B cell (primary cell): Measurements from ENCODE around the gene BMP10. TPM values are rescaled to one million over a fixed set of nuclear protein-coding genes. Genes with fewer than 3 reads are reported as not detected.

Experiments
- ATAC-seq: fragments of 200-7000 bp; cut with Tn5 transposase; one replicate; pipeline ENCODE4 v1.10.0; 2021; ENCODE audit warnings: low read depth, mild to moderate bottlenecking, moderate number of reproducible peaks, moderate library complexity
- CTCF ChIA-PET: fragments of 350-600 bp; sonication (Branson Sonifier 250); formaldehyde crosslinking; loops from one replicate; lab custom pipeline; 2021; ENCODE audit warnings: antibody characterized with exemption, inconsistent platforms; lab: Charles Lee
- POLR2A ChIA-PET: fragments of 350-600 bp; sonication (Branson Sonifier 250); formaldehyde crosslinking; loops from one replicate; lab custom pipeline; 2021; ENCODE audit warnings: antibody characterized with exemption; lab: Charles Lee
- DNase-seq: peaks from one replicate; pipeline ENCODE4 v3.0.0; 2013
- H2AFZ ChIP-seq: 2 replicates; pipeline ENCODE4 v1.6.1; 2012; ENCODE audit warnings: mild to moderate bottlenecking, low read depth, low read length; ENCODE audit not compliant: insufficient read depth, poor library complexity, severe bottlenecking
- H3K27ac ChIP-seq, 2 donors: 1 replicate in 1 of 2; 2 replicates in 1 of 2; pipeline ENCODE4 v1.5.1; 2012 to 2013; ENCODE audit warnings: low read length in 2 of 2, mild to moderate bottlenecking in 2 of 2, moderate library complexity in 1 of 2
- H3K27me3 ChIP-seq, 4 experiments: fragments of 200-600 bp in 1 of 4; sonication (generic) in 1 of 4; replicated peaks in 1 of 4; 1 replicate in 2 of 4; 2 replicates in 2 of 4; pipeline versions ENCODE4 v1.6.1 to v1.7.0; 2013 to 2016; ENCODE audit warnings: low read length in 3 of 4, mild to moderate bottlenecking in 2 of 4, mixed read lengths in 1 of 4, moderate library complexity in 1 of 4; ENCODE audit not compliant: insufficient read depth in 4 of 4, control insufficient read depth in 3 of 4; ENCODE audit errors: control extremely low read depth in 1 of 4
- H3K36me3 ChIP-seq, 2 experiments: replicated peaks in 1 of 2; 1 replicate in 1 of 2; 2 replicates in 1 of 2; pipeline versions ENCODE4 v1.6.1 to v1.7.1; 2013; ENCODE audit warnings: low read length in 1 of 2; ENCODE audit not compliant: insufficient read depth in 2 of 2, control insufficient read depth in 1 of 2; ENCODE audit errors: control extremely low read depth in 1 of 2, extremely low read depth in 1 of 2
- H3K4me1 ChIP-seq, 2 donors: fragments of 200-600 bp in 1 of 2; sonication (generic) in 1 of 2; 1 replicate in 1 of 2; 2 replicates in 1 of 2; pipeline versions ENCODE4 v1.5.1 to v1.6.1; 2013 to 2017; ENCODE audit warnings: low read length in 2 of 2; ENCODE audit not compliant: control insufficient read depth in 2 of 2, insufficient read depth in 2 of 2
- H3K4me2 ChIP-seq: replicated peaks from 2 replicates; pipeline ENCODE3; 2012; ENCODE audit warnings: mild to moderate bottlenecking, low read depth, low read length; ENCODE audit not compliant: poor library complexity, severe bottlenecking
- H3K4me3 ChIP-seq, 5 experiments: fragments of 200-600 bp in 1 of 5; sonication (generic) in 1 of 5; 1 replicate in 3 of 5; 2 replicates in 2 of 5; pipeline versions ENCODE4 v1.5.1 to v1.7.0; 2011 to 2016; ENCODE audit warnings: low read length in 4 of 5, mild to moderate bottlenecking in 4 of 5, low read depth in 2 of 5, control low read depth in 1 of 5, moderate library complexity in 1 of 5; ENCODE audit not compliant: insufficient read depth in 1 of 5; ENCODE audit errors: control extremely low read depth in 1 of 5, extremely low read depth in 1 of 5
- H3K79me2 ChIP-seq: fragments of 200-600 bp; sonication (generic); one replicate; pipeline ENCODE4 v1.6.0; 2016; ENCODE audit warnings: low read length; ENCODE audit not compliant: control insufficient read depth, insufficient read depth
- H3K9ac ChIP-seq: fragments of 200-600 bp; sonication (generic); 2 replicates; pipeline ENCODE4 v1.6.1; 2017; ENCODE audit warnings: mild to moderate bottlenecking, low read length, moderate library complexity
- H3K9me3 ChIP-seq, 3 donors: one replicate each; pipeline versions ENCODE4 v1.6.1 to v1.7.1; 2013; ENCODE audit warnings: low read length in 2 of 3; ENCODE audit not compliant: control insufficient read depth in 2 of 3, insufficient read depth in 1 of 3; ENCODE audit errors: control extremely low read depth in 1 of 3
- H4K20me1 ChIP-seq: 2 replicates; pipeline ENCODE4 v1.6.0; 2012; ENCODE audit warnings: mild to moderate bottlenecking, low read length; ENCODE audit not compliant: insufficient read depth, control insufficient read depth, poor library complexity, severe bottlenecking
- H3K27ac Mint-ChIP-seq: one replicate; pipeline ENCODE4 v1.8.0; 2021; ENCODE audit warnings: mixed read lengths
- H3K27me3 Mint-ChIP-seq: one replicate; pipeline ENCODE4 v1.8.0; 2021; ENCODE audit warnings: mixed read lengths
- H3K4me1 Mint-ChIP-seq: one replicate; pipeline ENCODE4 v1.8.0; 2021; ENCODE audit warnings: mixed read lengths
- H3K4me3 Mint-ChIP-seq: one replicate; pipeline ENCODE4 v1.8.0; 2021; ENCODE audit warnings: mixed read lengths
- H3K9me3 Mint-ChIP-seq: one replicate; pipeline ENCODE4 v1.8.0; 2022; ENCODE audit warnings: mixed read lengths; ENCODE audit not compliant: insufficient read depth
- CTCF ChIP-seq: fragments of 200-600 bp; IDR thresholded peaks from one replicate; pipeline ENCODE4 v1.8.0; 2022; ENCODE audit warnings: antibody characterized with exemption, mild to moderate bottlenecking
- EZH2 ChIP-seq: IDR thresholded peaks from 2 replicates; pipeline ENCODE4 v1.6.1; 2012; ENCODE audit warnings: borderline replicate concordance, low read depth, mild to moderate bottlenecking, moderate library complexity, low read length; ENCODE audit not compliant: insufficient read depth, poor library complexity, severe bottlenecking
- WGBS: methylation state at CpG from one replicate; pipeline ENCODE4 v1.1.5; 2013; ENCODE audit warnings: missing lambda C conversion rate; ENCODE audit not compliant: insufficient coverage; 5-methylcytosine and 5-hydroxymethylcytosine counted together
- intact Hi-C: fragments of 100-400 bp; cut with micrococcal nuclease; formaldehyde crosslinking; loops from one replicate; pipeline ENCODE4 v1.10.0; 2022
- polyA plus RNA-seq: library from polyadenylated mRNA; depleted of rRNA; stranded (reverse); fragments of >200 nt; gene quantifications from 2 replicates; pipeline ENCODE4 v1.2.3, GENCODE V29; 2012
- total RNA-seq, 2 donors: library from RNA; stranded (reverse); fragments of 120-200 nt in 1 of 2; gene quantifications; 1 replicate in 1 of 2; 2 replicates in 1 of 2; pipeline versions ENCODE4 v1.2.3 to v1.2.4, GENCODE V29; 2013 to 2022

BMP10 gene
- total and polyA plus RNA-seq, 2 donors (not counting 1 experiment from before 2014, with no cell fraction given): not detected

DNA sequence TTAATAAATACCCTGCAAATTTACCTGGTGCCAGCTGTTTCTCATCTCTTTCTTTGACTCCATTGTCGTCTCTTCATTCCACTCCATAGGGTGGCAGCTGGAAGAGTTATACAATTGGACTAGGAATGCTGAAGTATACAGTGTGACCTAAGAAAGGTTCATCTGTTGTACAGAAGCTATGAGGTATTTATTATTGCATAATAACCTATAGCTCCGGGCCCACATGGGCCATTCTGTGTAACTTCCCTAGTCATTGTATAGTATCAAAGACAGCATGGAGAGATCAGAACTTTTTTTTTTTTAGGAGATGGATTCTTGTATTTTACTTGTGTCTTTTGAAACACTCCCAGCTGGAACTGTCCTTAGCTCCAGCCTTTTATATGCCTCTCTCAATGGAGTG, 26.2 kb downstream of the BMP10 start:
- Histone ChIP-seq H3K4me3 (no peak overlapping the region), H3K27ac (no peak overlapping the region), H3K79me2 (no peaks in the 10 kb centered on the region), H3K9ac (no peak overlapping the region), H4K20me1 (no peaks in the 10 kb centered on the region), H3K9me3 (no peaks in the 10 kb centered on the region), H3K36me3 (no peaks in the 10 kb centered on the region), H3K4me1 (no peaks in the 10 kb centered on the region), H3K4me2 (no peak overlapping the region), H2AFZ (no peak overlapping the region), H3K27me3 (peaks cover 0 to 7% (median 0%) of the 10 kb centered on the region in 4 experiments)
- DNase-seq: no peak
- no peak for ATAC-seq
- H3K27me3 Mint-ChIP-seq: peaks cover 18% of the 10 kb centered on the region
- intact Hi-C loops: no loop called here
- CTCF ChIA-PET: interaction anchor here (1.2 to 1.6 kb wide), 6 partner anchors 9 to 136 kb away, joined by 5 to 7 read pairs (median 5); no protein-coding TSS in a partner anchor
- POLR2A ChIA-PET: no interaction called here
- no CpG with 5 or more reads among the region's 2 CpGs for WGBS
- H3K4me3 Mint-ChIP-seq: no peak overlapping the region
- H3K27ac Mint-ChIP-seq: no peak overlapping the region
- H3K9me3 Mint-ChIP-seq: no peaks in the 10 kb centered on the region
- H3K4me1 Mint-ChIP-seq: no peaks in the 10 kb centered on the region
- TF ChIP-seq CTCF (no peak), EZH2 (no peak)

DNA sequence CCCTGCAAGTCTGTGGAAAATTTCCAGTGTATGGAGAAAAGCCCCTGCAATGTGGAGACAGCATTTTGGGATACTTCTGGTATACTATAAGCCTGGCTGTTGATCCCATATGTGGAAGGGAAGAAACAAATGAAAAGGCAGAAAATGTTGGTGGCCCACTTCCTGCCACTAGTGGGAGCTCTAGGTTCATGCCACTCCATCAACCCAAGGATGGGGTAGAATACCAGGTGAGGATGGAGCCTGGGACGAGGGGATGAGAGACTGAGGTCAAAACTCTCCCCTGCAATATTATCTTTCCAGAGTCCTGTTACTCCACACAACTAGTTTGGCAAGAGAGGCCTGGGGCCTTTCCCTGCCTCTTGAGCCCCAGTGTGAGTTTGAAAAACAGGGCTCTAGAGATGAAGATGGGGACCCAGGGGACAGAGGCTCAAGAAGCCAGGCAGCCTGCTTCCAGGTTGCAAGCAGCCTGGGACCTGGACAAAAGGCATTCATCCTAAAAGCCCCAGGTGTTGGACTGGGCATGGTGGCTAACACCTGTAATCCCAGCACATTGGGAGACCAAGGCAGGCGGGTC, 31.9 kb downstream of the BMP10 start:
- intact Hi-C loops: no loop called here
- 100% methylated on average over 1 of the region's 2 CpGs for WGBS
- no peak overlapping the region for H3K4me3 ChIP-seq
- no peaks in the 10 kb centered on the region for H3K36me3 ChIP-seq
- ChIA-PET POLR2A (interaction anchor here (0.5 kb wide), 1 partner anchor 64 kb away, joined by 5 read pairs; no protein-coding TSS in a partner anchor), CTCF (interaction anchor here (0.7 to 8.8 kb wide), 14 partner anchors 9 to 376 kb away, joined by 3 to 140 read pairs (median 6); partner anchors contain the start of genes APLF and FBXO48)
- peaks cover 34% of the 10 kb centered on the region for H3K4me1 Mint-ChIP-seq
- H2AFZ ChIP-seq: no peak overlapping the region
- H3K9me3 ChIP-seq: peaks cover 0 to 6% (median 4%) of the 10 kb centered on the region in 3 donors
- no peak overlapping the region for H3K27ac Mint-ChIP-seq
- H3K9ac ChIP-seq: no peak overlapping the region
- no peak overlapping the region for H3K4me2 ChIP-seq
- H3K4me1 ChIP-seq: peaks cover 28 to 30% of the 10 kb centered on the region in 2 donors
- no peaks in the 10 kb centered on the region for H3K79me2 ChIP-seq
- H4K20me1 ChIP-seq: no peaks in the 10 kb centered on the region
- no peak for ATAC-seq
- no peaks in the 10 kb centered on the region for H3K27me3 Mint-ChIP-seq
- H3K27me3 ChIP-seq: no peaks in the 10 kb centered on the region
- no peak overlapping the region for H3K4me3 Mint-ChIP-seq
- H3K27ac ChIP-seq: no peak overlapping the region
- DNase-seq: no peak
- TF ChIP-seq EZH2 (no peak), CTCF (peak; percentile 52)
- no peaks in the 10 kb centered on the region for H3K9me3 Mint-ChIP-seq
